GM23248 (cell line): Measurements from ENCODE around the gene SERPINH1.

Source experiments
- EZH2 ChIP-seq: fragments of 200-600 bp; sonication (generic); IDR thresholded peaks from 2 replicates; pipeline ENCODE4 v1.6.1; 2018; ENCODE audit warnings: antibody characterized with exemption, mild to moderate bottlenecking; ENCODE audit not compliant: insufficient read depth, poor library complexity, severe bottlenecking
- EZH2phosphoT487 ChIP-seq: fragments of 200-600 bp; sonication (generic); IDR thresholded peaks from 2 replicates; pipeline ENCODE4 v1.6.1; 2018; ENCODE audit warnings: antibody characterized with exemption, moderate library complexity, mild to moderate bottlenecking, low read depth; ENCODE audit not compliant: insufficient read depth

- TF ChIP-seq EZH2 (no peak), EZH2phosphoT487 (no peak)
These were observed 29.3 kb downstream of the SERPINH1 start for GRCh38 chr11:75591371-75591770.
